B cell (primary cell): ENCODE results near the gene GREM1.

Experiments used
- EZH2 ChIP-seq: IDR thresholded peaks from 2 replicates; pipeline ENCODE4 v1.6.1; 2012; ENCODE audit warnings: borderline replicate concordance, low read depth, mild to moderate bottlenecking, moderate library complexity, low read length; ENCODE audit not compliant: insufficient read depth, poor library complexity, severe bottlenecking
- TF ChIP-seq, protein P1 (sequence below): fragments of 200-600 bp; IDR thresholded peaks from one replicate; pipeline ENCODE4 v1.8.0; 2022; ENCODE audit warnings: antibody characterized with exemption, mild to moderate bottlenecking

DNA sequence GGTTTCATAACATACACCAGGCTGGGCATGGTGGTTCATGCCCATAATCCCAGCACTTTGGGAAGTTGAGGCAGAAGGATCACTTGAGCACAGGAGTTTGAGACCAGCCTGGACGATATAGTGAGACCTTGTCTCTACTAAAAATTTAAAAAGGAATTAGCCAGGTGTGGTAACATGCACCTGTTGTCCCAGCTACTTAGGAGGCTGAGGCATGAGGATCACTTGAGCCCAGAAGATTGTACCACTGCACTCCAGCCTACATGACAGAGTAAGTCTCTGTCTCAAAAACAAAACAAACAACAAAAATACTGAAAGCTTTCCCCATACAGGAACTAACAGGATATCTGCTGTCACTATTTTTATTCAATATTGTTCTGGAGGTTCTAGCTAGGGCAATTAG is 20.9 kb downstream of the GREM1 start:
- TF ChIP-seq, protein P1, sequence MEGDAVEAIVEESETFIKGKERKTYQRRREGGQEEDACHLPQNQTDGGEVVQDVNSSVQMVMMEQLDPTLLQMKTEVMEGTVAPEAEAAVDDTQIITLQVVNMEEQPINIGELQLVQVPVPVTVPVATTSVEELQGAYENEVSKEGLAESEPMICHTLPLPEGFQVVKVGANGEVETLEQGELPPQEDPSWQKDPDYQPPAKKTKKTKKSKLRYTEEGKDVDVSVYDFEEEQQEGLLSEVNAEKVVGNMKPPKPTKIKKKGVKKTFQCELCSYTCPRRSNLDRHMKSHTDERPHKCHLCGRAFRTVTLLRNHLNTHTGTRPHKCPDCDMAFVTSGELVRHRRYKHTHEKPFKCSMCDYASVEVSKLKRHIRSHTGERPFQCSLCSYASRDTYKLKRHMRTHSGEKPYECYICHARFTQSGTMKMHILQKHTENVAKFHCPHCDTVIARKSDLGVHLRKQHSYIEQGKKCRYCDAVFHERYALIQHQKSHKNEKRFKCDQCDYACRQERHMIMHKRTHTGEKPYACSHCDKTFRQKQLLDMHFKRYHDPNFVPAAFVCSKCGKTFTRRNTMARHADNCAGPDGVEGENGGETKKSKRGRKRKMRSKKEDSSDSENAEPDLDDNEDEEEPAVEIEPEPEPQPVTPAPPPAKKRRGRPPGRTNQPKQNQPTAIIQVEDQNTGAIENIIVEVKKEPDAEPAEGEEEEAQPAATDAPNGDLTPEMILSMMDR: no peak
- TF ChIP-seq EZH2: no peak
